GM18873 (cell line): ENCODE results near the gene AJAP1.
"Not testable (repeated sequence)": the region's sequence is repeated elsewhere in the genome, so short reads cannot be mapped to it uniquely, and the experiment has no call there.

Experiments
- ATAC-seq: cut with Tn5 transposase; IDR thresholded peaks from one replicate; pipeline ENCODE4 v1.9.1; 2021; ENCODE audit warnings: mild to moderate bottlenecking, moderate library complexity, moderate number of reproducible peaks; ENCODE audit not compliant: unreplicated experiment, low FRiP score

The AJAP1 gene

GRCh38 chr1:4653796-4654725 lies at the start of gene AJAP1:
AJAP1 (plus strand) TSS chr1:4654609; CDS start chr1:4655426, 817 bp downstream.
- no peak for ATAC-seq

- ATAC-seq = no peak
These were observed 49.3 kb upstream of the AJAP1 start for GRCh38 chr1:4605158-4605557.

GRCh38 chr1:4611563-4612341 lies 42.7 kb upstream of the AJAP1 start:
- ATAC-seq = no peak

GRCh38 chr1:4612991-4613390 lies 41.4 kb upstream of the AJAP1 start:
- ATAC-seq = no peak

GRCh38 chr1:4613606-4614370 lies 40.6 kb upstream of the AJAP1 start:
- no peak for ATAC-seq

GRCh38 chr1:4614371-4615137 lies 39.9 kb upstream of the AJAP1 start:
- no peak for ATAC-seq

- no peak for ATAC-seq
These were observed 39.3 kb upstream of the AJAP1 start for GRCh38 chr1:4615138-4615470.

GRCh38 chr1:4615501-4615900 lies 38.9 kb upstream of the AJAP1 start:
- ATAC-seq = no peak

GRCh38 chr1:4616831-4617465 lies 37.5 kb upstream of the AJAP1 start:
- ATAC-seq = no peak

- ATAC-seq = no peak
These were observed 36.9 kb upstream of the AJAP1 start for GRCh38 chr1:4617506-4617905.

- ATAC-seq = not testable (repeated sequence)
These were observed 35.6 kb upstream of the AJAP1 start for GRCh38 chr1:4618827-4619226.

- no peak for ATAC-seq
These were observed 32.8 kb upstream of the AJAP1 start for GRCh38 chr1:4621646-4622045.

- ATAC-seq = no peak
These were observed 31.6 kb upstream of the AJAP1 start for GRCh38 chr1:4622821-4623220.

GRCh38 chr1:4624141-4624715 lies 30.2 kb upstream of the AJAP1 start:
- ATAC-seq = no peak

- ATAC-seq = no peak
These were observed 29.6 kb upstream of the AJAP1 start for GRCh38 chr1:4624801-4625200.

- no peak for ATAC-seq
These were observed 28.3 kb upstream of the AJAP1 start for GRCh38 chr1:4626061-4626460.

GRCh38 chr1:4626560-4627319 lies 27.7 kb upstream of the AJAP1 start:
- ATAC-seq = no peak

GRCh38 chr1:4627353-4627752 lies 27.1 kb upstream of the AJAP1 start:
- no peak for ATAC-seq

GRCh38 chr1:4628992-4629391 lies 25.4 kb upstream of the AJAP1 start:
- no peak for ATAC-seq
